T-cell (primary cell): ENCODE measurements around the gene ENTHD1. TPM values are rescaled to one million over a fixed set of nuclear protein-coding genes. Genes with fewer than 3 reads are reported as not detected.

ENCODE experiments used
- ATAC-seq, 4 experiments: fragments of 200-7000 bp in 3 of 4; fragments of 150-1000 bp in 1 of 4; cut with Tn5 transposase; replicated peaks in 1 of 4; 1 replicate in 3 of 4; 2 replicates in 1 of 4; pipeline ENCODE4 v1.10.0; 2021; ENCODE audit warnings: moderate library complexity in 3 of 4, mild to moderate bottlenecking in 2 of 4, moderate number of reproducible peaks in 1 of 4
- CTCF ChIA-PET, 2 donors: fragments of 300-600 bp; sonication (Branson Sonifier 250); formaldehyde crosslinking; loops; one replicate each; lab custom pipeline; 2022; ENCODE audit warnings: antibody characterized with exemption in 2 of 2; lab: Charles Lee
- POLR2A ChIA-PET, 2 donors: fragments of 300-600 bp; sonication (Branson Sonifier 250); formaldehyde crosslinking; loops; one replicate each; lab custom pipeline; 2022; ENCODE audit warnings: antibody characterized with exemption in 2 of 2; lab: Charles Lee
- DNase-seq, 35 experiments: peaks; one replicate each; pipeline versions ENCODE4 v3.0.0 to v3.0.0-alpha.2; 2013 to 2023
- H3K27ac ChIP-seq: one replicate; pipeline ENCODE4 v1.5.1; 2013; ENCODE audit warnings: low read length
- H3K27me3 ChIP-seq, 2 experiments: replicated peaks in 1 of 2; 1 replicate in 1 of 2; 2 replicates in 1 of 2; pipeline versions ENCODE4 v1.6.1 to v1.7.0; 2013; ENCODE audit warnings: low read length in 1 of 2, mixed read lengths in 1 of 2; ENCODE audit not compliant: control insufficient read depth in 2 of 2, insufficient read depth in 2 of 2; ENCODE audit errors: extremely low read depth in 1 of 2
- H3K36me3 ChIP-seq, 2 donors: 1 replicate in 1 of 2; 2 replicates in 1 of 2; pipeline versions ENCODE4 v1.6.1 to v1.7.0; 2013; ENCODE audit warnings: low read length in 1 of 2; ENCODE audit not compliant: control insufficient read depth in 2 of 2, insufficient read depth in 1 of 2; ENCODE audit errors: extremely low read depth in 1 of 2
- H3K4me1 ChIP-seq, 2 experiments: 1 replicate in 1 of 2; 2 replicates in 1 of 2; pipeline versions ENCODE4 v1.6.1 to v1.7.0; 2013; ENCODE audit warnings: low read length in 2 of 2, mixed read lengths in 1 of 2; ENCODE audit not compliant: insufficient read depth in 2 of 2, control insufficient read depth in 1 of 2; ENCODE audit errors: extremely low read depth in 1 of 2
- H3K4me3 ChIP-seq, 2 donors: 1 replicate in 1 of 2; 2 replicates in 1 of 2; pipeline versions ENCODE4 v1.5.1 to v1.7.0; 2013; ENCODE audit warnings: mild to moderate bottlenecking in 2 of 2, low read length in 1 of 2, moderate library complexity in 1 of 2; ENCODE audit not compliant: control insufficient read depth in 1 of 2; ENCODE audit errors: extremely low read depth in 1 of 2
- H3K9me3 ChIP-seq: 2 replicates; pipeline ENCODE4 v1.7.0; 2013
- H3K27ac Mint-ChIP-seq, 2 donors: one replicate each; pipeline ENCODE4 v1.8.0; 2020 to 2021; ENCODE audit warnings: mild to moderate bottlenecking in 2 of 2, mixed read lengths in 2 of 2
- H3K27me3 Mint-ChIP-seq, 2 donors: one replicate each; pipeline ENCODE4 v1.8.0; 2021 to 2022; ENCODE audit warnings: mixed read lengths in 2 of 2
- H3K36me3 Mint-ChIP-seq: one replicate; pipeline ENCODE4 v1.8.0; 2021; ENCODE audit warnings: mixed read lengths
- H3K4me1 Mint-ChIP-seq, 3 donors: one replicate each; pipeline ENCODE4 v1.8.0; 2020 to 2022; ENCODE audit warnings: mixed read lengths in 3 of 3, mild to moderate bottlenecking in 1 of 3
- H3K4me3 Mint-ChIP-seq, 3 donors: one replicate each; pipeline ENCODE4 v1.8.0; 2020 to 2022; ENCODE audit warnings: mild to moderate bottlenecking in 3 of 3, mixed read lengths in 3 of 3, moderate library complexity in 3 of 3
- H3K9me3 Mint-ChIP-seq, 3 donors: one replicate each; pipeline ENCODE4 v1.8.0; 2020 to 2022; ENCODE audit warnings: mixed read lengths in 3 of 3
- WGBS: methylation state at CpG from one replicate; pipeline ENCODE4 v1.1.5; 2013; ENCODE audit warnings: missing lambda C conversion rate; ENCODE audit not compliant: insufficient coverage; 5-methylcytosine and 5-hydroxymethylcytosine counted together
- total RNA-seq, 35 experiments: library from RNA in 6 of 35; stranded (reverse) in 6 of 35; fragments of 120-200 nt in 1 of 35; gene quantifications; one replicate each; pipeline versions ENCODE4 v1.2.1 to v1.2.4 and lab custom pipeline; 2013 to 2026

The ENTHD1 gene
- total RNA-seq (under 1 TPM; 0.13 to 0.36 (median 0.20) TPM), total RNA-seq (lab: John Stamatoyannopoulos, UW) (0.18 to 2.6 (median 0.65) reads per million in 29 experiments)
- total RNA-seq (2013) = 0.26 TPM

- ATAC-seq = no peak
- Histone ChIP-seq H3K27me3 (no peaks in the 10 kb centered on the region), H3K4me1 (peaks cover 7 to 14% of the 10 kb centered on the region in 2 experiments), H3K4me3 (no peak within 1 kb of the TSS), H3K36me3 (no peaks in the 10 kb centered on the region), H3K9me3 (no peaks in the 10 kb centered on the region), H3K27ac (no peak within 1 kb of the TSS)
- no peak for DNase-seq
- H3K9me3 Mint-ChIP-seq = no peaks in the 10 kb centered on the region
- H3K27me3 Mint-ChIP-seq = no peaks in the 10 kb centered on the region
- no peak within 1 kb of the TSS for H3K4me3 Mint-ChIP-seq
- POLR2A ChIA-PET = interaction anchor here in 1 of 2 donors (0.5 kb wide), 1 partner anchor 376 kb away, joined by 3 read pairs; no protein-coding TSS in a partner anchor
- H3K36me3 Mint-ChIP-seq = no peaks in the 10 kb centered on the region
- H3K27ac Mint-ChIP-seq = no peak within 1 kb of the TSS
- peaks cover 11 to 13% (median 12%) of the 10 kb centered on the region in 3 donors for H3K4me1 Mint-ChIP-seq
- CTCF ChIA-PET = interaction anchor here (0.5 to 0.6 kb wide), 2 partner anchors 14 to 46 kb away, joined by 3 to 4 read pairs; no protein-coding TSS in a partner anchor
- WGBS = 95% methylated on average over 10 of the region's 20 CpGs
Measured at GRCh38 chr22:39893526-39893925, at the start of gene ENTHD1. Gene ENTHD1 (minus strand): TSS chr22:39893760. CDS start chr22:39887748, 6,012 bp downstream.

GRCh38 chr22:39943337-39943736 is 49.8 kb upstream of the ENTHD1 start:
- Mint-ChIP-seq H3K9me3 (no peaks in the 10 kb centered on the region), H3K27ac (peak overlapping the region in 1 of 2 donors; percentile 95), H3K4me3 (peak overlapping the region in 2 of 3 donors; percentile 25 to 59), H3K27me3 (no peaks in the 10 kb centered on the region), H3K4me1 (peaks cover 95 to 97% (median 97%) of the 10 kb centered on the region in 3 donors), H3K36me3 (peaks cover 9% of the 10 kb centered on the region)
- WGBS = 83% methylated on average over 2 of the region's 5 CpGs
- Histone ChIP-seq H3K27me3 (no peaks in the 10 kb centered on the region), H3K9me3 (no peaks in the 10 kb centered on the region), H3K4me3 (peak overlapping the region in 1 of 2 donors; percentile 38), H3K4me1 (peaks cover 82 to 97% of the 10 kb centered on the region in 2 experiments), H3K36me3 (peaks cover 6 to 43% of the 10 kb centered on the region in 2 donors), H3K27ac (peak overlapping the region; percentile 79)
- CTCF ChIA-PET = interaction anchor here (0.7 to 3.0 kb wide), 10 partner anchors 8 to 319 kb away, joined by 3 to 25 read pairs (median 4); no protein-coding TSS in a partner anchor
- peak in 3 of 4 experiments; percentile 19 to 32 (median 25) for ATAC-seq
- DNase-seq = peak in 13 of 35 experiments; percentile 26 to 64 (median 39)
- POLR2A ChIA-PET = interaction anchor here (0.6 to 1.2 kb wide), 5 partner anchors 26 to 424 kb away, joined by 3 to 4 read pairs (median 3); no protein-coding TSS in a partner anchor

GRCh38 chr22:39942439-39943230 is 49.1 kb upstream of the ENTHD1 start:
- H3K36me3 Mint-ChIP-seq = peaks cover 7% of the 10 kb centered on the region
- POLR2A ChIA-PET = interaction anchor here (0.6 to 1.2 kb wide), 7 partner anchors 10 to 423 kb away, joined by 3 to 6 read pairs (median 3); no protein-coding TSS in a partner anchor
- peaks cover 6 to 36% of the 10 kb centered on the region in 2 donors for H3K36me3 ChIP-seq
- 38% methylated on average over 1 of the region's 8 CpGs for WGBS
- peaks cover 97% of the 10 kb centered on the region in 3 donors for H3K4me1 Mint-ChIP-seq
- no peaks in the 10 kb centered on the region for H3K9me3 Mint-ChIP-seq
- H3K27me3 ChIP-seq = no peaks in the 10 kb centered on the region
- ATAC-seq (no peak), DNase-seq (peak in 1 of 35 experiments; percentile 57)
- H3K27ac Mint-ChIP-seq = peak overlapping the region in 1 of 2 donors; percentile 95
- CTCF ChIA-PET = interaction anchor here (0.6 to 3.0 kb wide), 16 partner anchors 9 to 556 kb away, joined by 3 to 25 read pairs (median 4); partner anchors contain the start of gene TAB1 (in 1 of the 2)
- no peaks in the 10 kb centered on the region for H3K9me3 ChIP-seq
- peak overlapping the region; percentile 79 for H3K27ac ChIP-seq
- peak overlapping the region in 1 of 2 donors; percentile 38 for H3K4me3 ChIP-seq
- H3K27me3 Mint-ChIP-seq = no peaks in the 10 kb centered on the region
- H3K4me3 Mint-ChIP-seq = peak overlapping the region in 2 of 3 donors; percentile 25 to 59
- H3K4me1 ChIP-seq = peaks cover 81 to 97% of the 10 kb centered on the region in 2 experiments

- Histone ChIP-seq H3K9me3 (no peaks in the 10 kb centered on the region), H3K27ac (peak overlapping the region; percentile 79), H3K36me3 (peaks cover 6 to 28% of the 10 kb centered on the region in 2 donors), H3K4me1 (peaks cover 81 to 97% of the 10 kb centered on the region in 2 experiments), H3K4me3 (no peak overlapping the region), H3K27me3 (no peaks in the 10 kb centered on the region)
- Mint-ChIP-seq H3K27me3 (no peaks in the 10 kb centered on the region), H3K36me3 (peaks cover 3% of the 10 kb centered on the region), H3K4me1 (peaks cover 97% of the 10 kb centered on the region in 3 donors), H3K27ac (peak overlapping the region in 1 of 2 donors; percentile 95), H3K4me3 (peak overlapping the region in 1 of 3 donors; percentile 16), H3K9me3 (no peaks in the 10 kb centered on the region)
- WGBS = no CpG with 5 or more reads among the region's 2 CpGs
- DNase-seq (no peak), ATAC-seq (no peak)
- POLR2A ChIA-PET = interaction anchor here (0.6 to 1.0 kb wide), 2 partner anchors 9 to 377 kb away, joined by 3 read pairs; no protein-coding TSS in a partner anchor
- CTCF ChIA-PET = interaction anchor here (0.6 to 2.8 kb wide), 5 partner anchors 8 to 557 kb away, joined by 3 to 25 read pairs (median 4); no protein-coding TSS in a partner anchor
Measured at GRCh38 chr22:39941601-39942000, 48.0 kb upstream of the ENTHD1 start.

- no peaks in the 10 kb centered on the region for H3K9me3 ChIP-seq
- DNase-seq (peak in 9 of 35 experiments; percentile 21 to 84 (median 41)), ATAC-seq (peak; percentile 60 to 69 (median 66))
- Mint-ChIP-seq H3K4me1 (peaks cover 97 to 98% (median 97%) of the 10 kb centered on the region in 3 donors), H3K9me3 (no peaks in the 10 kb centered on the region), H3K27ac (peak overlapping the region in 1 of 2 donors; percentile 95), H3K4me3 (peak overlapping the region; percentile 39 to 80 (median 62)), H3K27me3 (no peaks in the 10 kb centered on the region), H3K36me3 (peaks cover 6% of the 10 kb centered on the region)
- ChIA-PET CTCF (no interaction called here), POLR2A (interaction anchor here in 1 of 2 donors (0.6 kb wide), 1 partner anchor 378 kb away, joined by 3 read pairs; no protein-coding TSS in a partner anchor)
- H3K4me1 ChIP-seq = peaks cover 86 to 98% of the 10 kb centered on the region in 2 experiments
- H3K36me3 ChIP-seq = peaks cover 6 to 28% of the 10 kb centered on the region in 2 donors
- WGBS = 32% methylated on average over 7 of the region's 9 CpGs
- peak overlapping the region in 1 of 2 donors; percentile 15 for H3K4me3 ChIP-seq
- H3K27ac ChIP-seq = peak overlapping the region; percentile 79
- no peaks in the 10 kb centered on the region for H3K27me3 ChIP-seq
Measured at GRCh38 chr22:39940757-39941305, 47.3 kb upstream of the ENTHD1 start.
